Right ventricle myocardium inferior (tissue), 1 donor: Measurements from ENCODE around the gene VGF. TPM values are rescaled to one million over a fixed set of nuclear protein-coding genes. Genes with fewer than 3 reads are reported as not detected.
"Not testable (repeated sequence)": the region's sequence is repeated elsewhere in the genome, so short reads cannot be mapped to it uniquely, and the experiment has no call there.

Experiments used
- ATAC-seq: fragments of 200-7000 bp; cut with Tn5 transposase; one replicate; pipeline ENCODE4 v1.9.1; 2020; ENCODE audit warnings: mild to moderate bottlenecking, moderate library complexity
- DNase-seq: peaks from one replicate; pipeline ENCODE4 v3.0.0; 2021; ENCODE audit errors: missing footprints
- intact Hi-C: fragments of 100-400 bp; cut with DNase I; formaldehyde crosslinking; loops from one replicate; pipeline ENCODE4 v1.11.0; 2022
- total RNA-seq: library from RNA; stranded (reverse); fragmentation: NEBNext Ultra II Directional; extraction: Animal tissue kit (Norgen Biotek cat#: 25700); gene quantifications from one replicate; pipeline ENCODE4 v1.2.1, GENCODE V29; 2021
- donor health status: DM: no; HTN: yes; CAD: no; lungs with severe emphysema.

Gene VGF
- total RNA-seq, 1 donor from 2014 or later: not detected

DNA sequence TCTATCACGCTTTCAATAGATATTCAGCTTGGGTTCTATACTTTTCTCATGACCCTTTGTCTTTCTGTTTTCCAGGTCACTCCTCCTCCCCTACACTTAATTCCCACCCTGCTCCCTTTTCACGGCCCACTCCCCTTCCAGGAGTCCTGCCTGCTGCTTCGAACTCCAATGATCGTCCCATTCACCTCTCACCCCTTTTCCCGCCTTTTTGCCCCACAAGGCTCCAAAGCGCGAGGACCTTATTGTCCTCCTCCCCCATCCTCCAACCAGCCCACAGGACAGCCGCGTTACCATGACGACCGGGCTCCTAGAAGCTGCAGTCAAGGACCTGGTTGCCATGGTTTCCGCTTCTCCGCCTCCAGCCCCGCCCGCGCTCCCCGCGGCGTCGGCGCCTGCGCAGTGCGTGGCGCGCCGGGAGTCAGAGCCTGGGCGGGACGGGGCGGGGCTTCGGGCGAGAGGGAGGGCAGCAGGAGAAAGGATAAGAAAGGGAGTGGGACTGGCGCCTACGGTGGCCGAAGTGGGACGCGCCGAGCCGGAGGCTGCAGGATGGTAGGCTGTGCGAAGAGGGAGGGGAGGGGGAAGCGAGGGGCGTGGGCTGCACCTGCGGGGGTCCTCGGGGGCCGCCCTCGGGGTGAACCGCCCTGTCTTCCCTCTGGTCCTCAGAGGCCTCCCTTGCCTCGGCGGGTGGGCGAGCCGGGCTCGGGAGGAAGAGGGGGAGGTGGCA is 11.2 kb downstream of the VGF start, which contains the start of gene AP1S1:
Gene AP1S1, plus strand, starts transcription at position 508 of the 724 bp plus-strand sequence. Its CDS starts 39 bp downstream, at position 547.
- ATAC-seq (peak; percentile 97), DNase-seq (peak; percentile 94)
- intact Hi-C loops: no loop called here

DNA sequence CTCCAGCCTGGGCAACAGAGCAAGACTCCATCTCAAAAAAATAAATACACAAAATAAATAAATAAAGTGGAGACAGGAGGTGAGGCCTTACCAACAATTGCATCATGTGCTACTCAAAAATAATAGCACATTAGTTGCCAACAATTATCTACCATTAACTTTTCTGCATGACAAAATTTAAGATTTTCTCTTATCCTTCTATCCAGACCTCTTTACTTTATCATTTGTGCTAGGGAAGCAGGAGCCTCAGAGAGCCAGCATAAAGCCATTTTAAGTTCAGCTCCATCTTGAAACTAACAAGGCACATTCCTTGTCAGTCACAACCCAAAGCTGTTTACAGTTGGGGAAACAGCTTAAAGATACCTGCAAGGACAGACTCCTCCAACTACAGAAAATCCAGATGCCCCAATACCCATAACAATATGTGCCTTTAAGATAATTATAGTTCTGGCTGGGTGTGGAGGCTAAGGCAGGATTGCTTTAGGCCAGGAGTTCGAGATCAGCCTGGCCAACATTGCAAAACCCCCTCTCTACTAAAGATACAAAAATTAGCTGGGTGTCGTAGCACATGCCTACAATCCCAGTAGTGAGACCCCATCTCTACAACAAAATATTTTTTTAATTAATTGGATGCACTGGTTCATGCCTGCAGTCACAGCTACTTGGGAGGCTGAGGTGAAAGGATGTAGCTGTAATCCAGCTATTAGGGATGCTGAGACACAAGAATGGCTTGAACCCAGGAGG is 13.3 kb downstream of the VGF start:
- ATAC-seq (no peak), DNase-seq (no peak)
- intact Hi-C loops: no loop called here

DNA sequence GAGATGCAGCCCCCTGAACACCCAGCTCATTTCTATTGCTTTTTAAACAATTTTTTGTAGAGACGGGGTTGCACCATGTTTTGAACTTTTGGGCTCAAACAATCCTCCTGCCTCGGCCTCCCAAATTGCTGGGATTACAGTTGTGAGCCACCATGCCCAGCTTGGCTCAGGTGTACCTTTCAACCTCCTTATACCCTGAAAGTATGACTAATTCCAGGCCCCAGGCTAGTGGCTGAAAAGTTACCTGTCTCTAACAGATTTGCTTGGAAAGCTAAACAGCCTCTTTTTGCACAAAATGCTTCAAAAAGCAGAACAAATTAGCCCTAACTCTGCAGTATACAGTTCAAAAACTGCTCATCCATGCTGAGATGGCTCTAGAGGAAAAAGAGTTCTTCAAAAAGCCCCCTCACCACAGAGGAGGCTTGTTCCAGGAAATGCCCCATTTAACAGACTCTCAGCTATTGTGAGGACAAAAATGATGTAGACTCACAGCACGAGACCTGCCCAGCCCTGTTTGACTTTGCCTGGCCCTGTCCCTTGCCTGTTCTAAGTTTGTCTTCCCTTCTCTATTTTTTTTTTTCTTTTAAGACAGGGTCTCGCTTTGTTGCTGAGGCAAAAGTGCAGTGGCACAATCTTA is 24.5 kb downstream of the VGF start:
- no peak for ATAC-seq
- no peak for DNase-seq
- intact Hi-C loops: no loop called here

DNA sequence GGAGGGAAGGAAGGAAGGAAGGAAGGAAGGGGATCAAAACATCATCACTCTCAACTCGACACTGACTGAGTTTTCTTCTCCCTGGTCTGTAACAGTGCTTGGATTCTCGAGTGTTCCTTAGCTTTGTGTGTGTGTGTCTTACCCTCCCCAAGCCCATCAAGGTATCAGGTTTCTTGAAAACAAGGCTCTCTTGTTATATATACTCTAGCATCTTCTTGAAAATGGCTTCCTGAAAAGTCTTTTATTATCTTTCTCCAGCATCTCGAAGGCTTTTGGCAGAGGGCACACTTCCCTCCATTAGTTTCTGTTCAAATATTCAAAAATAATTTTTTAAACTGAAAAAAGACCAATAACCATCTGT is 25.1 kb downstream of the VGF start:
- intact Hi-C loops: no loop called here
- no peak for DNase-seq
- no peak for ATAC-seq

DNA sequence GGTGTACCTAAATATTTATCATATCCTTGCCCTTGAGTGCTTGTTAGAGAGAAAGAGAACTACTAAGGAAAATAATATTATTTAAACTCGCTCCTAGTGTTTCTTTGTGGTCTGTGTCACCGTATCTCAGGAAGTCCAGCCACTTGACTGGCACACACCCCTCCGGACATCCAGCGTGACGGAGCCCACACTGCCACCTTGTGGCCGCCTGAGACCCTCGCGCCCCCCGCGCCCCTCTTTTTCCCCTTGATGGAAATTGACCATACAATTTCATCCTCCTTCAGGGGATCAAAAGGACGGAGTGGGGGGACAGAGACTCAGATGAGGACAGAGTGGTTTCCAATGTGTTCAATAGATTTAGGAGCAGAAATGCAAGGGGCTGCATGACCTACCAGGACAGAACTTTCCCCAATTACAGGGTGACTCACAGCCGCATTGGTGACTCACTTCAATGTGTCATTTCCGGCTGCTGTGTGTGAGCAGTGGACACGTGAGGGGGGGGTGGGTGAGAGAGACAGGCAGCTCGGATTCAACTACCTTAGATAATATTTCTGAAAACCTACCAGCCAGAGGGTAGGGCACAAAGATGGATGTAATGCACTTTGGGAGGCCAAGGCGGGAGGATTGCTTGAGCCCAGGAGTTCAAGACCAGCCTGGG is 27.0 kb downstream of the VGF start:
- intact Hi-C loops: loop anchor here (1.0 kb wide), 1 partner anchor 43 kb away; no protein-coding TSS in a partner anchor
- ATAC-seq (peak; percentile 83), DNase-seq (no peak)

DNA sequence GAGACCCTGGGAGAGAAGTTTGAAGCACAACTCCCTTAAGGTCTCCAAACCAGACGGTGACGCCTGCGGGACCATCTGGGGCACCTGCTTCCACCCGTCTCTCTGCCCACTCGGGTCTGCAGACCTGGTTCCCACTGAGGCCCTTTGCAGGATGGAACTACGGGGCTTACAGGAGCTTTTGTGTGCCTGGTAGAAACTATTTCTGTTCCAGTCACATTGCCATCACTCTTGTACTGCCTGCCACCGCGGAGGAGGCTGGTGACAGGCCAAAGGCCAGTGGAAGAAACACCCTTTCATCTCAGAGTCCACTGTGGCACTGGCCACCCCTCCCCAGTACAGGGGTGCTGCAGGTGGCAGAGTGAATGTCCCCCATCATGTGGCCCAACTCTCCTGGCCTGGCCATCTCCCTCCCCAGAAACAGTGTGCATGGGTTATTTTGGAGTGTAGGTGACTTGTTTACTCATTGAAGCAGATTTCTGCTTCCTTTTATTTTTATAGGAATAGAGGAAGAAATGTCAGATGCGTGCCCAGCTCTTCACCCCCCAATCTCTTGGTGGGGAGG is 27.6 kb downstream of the VGF start:
- DNase-seq (no peak), ATAC-seq (no peak)
- intact Hi-C loops: loop anchor here (1.0 kb wide), 1 partner anchor 42 kb away; no protein-coding TSS in a partner anchor

DNA sequence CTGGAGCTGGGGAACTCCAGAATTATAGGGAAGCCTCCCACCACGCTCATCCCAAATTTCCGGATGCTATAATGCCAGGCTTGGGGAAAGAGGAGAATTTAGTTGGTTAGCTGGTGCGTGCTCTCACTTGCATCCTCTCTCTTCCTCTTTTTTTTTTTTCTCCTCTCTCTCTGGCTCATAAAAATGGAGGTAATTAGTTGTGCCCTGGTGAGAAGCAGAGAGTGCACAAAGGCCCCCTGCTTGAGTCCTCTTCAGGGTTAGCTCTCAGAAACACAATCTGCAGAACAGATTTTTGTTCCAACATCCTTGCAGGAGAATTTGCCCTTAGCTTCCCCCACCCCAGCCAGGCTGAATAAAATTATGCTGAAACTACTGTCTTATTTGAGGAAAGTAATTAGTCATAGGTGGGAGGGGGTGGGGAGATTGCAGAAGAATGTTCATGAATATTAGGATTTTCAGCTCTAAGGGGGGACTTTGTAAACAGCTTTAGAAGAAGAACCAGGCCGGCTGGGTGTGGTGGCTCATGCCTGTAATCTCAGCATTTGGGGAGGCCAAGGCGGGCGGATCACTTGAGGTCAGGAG is 30.9 kb downstream of the VGF start:
- DNase-seq (no peak), ATAC-seq (no peak)
- intact Hi-C loops: no loop called here

DNA sequence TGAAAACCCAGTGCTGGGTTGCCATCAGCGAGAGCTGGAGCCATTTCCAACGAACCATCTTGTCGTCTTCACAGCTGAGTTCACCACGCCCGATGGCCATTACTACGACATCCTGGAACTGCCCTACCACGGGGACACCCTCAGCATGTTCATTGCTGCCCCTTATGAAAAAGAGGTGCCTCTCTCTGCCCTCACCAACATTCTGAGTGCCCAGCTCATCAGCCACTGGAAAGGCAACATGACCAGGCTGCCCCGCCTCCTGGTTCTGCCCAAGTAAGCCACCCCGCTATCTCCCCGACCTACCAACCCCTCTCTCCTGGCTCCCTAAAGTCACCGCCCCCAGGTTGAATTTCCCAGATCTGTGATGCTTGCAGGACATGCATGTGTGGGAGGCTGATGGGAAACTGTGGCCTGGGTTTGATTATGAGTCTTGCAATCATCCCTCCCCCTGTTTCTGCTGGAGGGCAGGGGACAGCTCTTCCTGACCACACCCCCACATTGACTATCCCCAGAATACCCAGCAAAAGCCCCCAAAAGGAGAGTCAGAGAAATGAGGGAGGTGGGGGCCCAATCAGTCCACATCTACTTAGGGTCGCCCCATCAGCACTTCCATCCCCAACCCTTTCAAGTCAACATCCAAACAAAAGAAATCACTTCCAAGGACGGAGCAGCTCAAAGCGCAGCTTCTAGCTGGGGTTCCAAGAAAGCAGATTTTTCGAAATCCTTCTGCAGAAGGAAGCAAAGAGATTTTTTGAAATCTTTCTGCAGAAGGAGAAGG is 31.6 kb downstream of the VGF start:
- intact Hi-C loops: no loop called here
- ATAC-seq: no peak
- DNase-seq: no peak

DNA sequence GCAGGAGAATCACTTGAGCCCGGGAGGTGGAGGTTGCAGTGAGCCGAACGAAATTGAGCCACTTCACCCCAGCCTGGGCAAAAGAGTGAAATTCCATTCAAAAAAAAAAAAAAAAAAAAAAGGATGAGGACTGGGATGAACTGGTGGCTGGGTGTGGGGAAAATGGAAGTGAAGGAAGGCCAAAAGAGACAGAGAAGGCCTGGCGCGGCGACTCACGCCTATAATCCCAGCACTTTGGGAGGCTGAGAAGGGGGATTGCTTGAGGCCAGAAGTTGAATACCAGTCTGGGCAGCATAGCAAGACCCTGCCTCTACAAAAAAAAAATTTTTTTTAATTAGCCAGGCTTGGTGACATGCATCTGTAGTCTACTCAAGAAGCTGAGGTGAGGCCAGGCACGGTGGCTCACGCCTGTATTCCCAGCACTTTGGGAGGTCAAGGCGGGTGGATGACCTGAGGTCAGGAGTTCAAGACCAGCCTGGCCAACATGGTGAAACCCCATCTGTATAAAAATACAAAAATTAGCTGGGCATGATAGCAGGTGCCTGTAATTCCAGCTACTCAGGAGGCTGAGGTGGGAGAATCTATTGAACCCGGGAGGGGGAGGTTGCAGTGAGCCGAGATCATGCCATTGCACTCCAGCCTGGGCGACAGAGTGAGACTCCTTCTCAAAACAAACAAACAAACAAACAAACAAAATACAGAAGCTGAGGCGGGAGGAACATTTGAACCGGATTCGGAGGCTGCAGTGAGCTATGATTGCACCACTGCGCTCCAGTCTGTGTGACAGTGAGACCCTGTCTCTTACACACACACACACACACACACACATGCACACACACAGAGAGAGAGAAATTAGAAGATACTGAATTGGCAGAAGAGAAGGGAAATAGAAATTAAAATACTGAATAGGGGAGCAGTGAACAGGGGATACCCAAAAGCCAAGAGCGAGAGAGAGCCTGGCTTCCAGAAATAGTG is 32.5 kb downstream of the VGF start:
- intact Hi-C loops, DNase-seq, ATAC-seq: not testable (repeated sequence)

DNA sequence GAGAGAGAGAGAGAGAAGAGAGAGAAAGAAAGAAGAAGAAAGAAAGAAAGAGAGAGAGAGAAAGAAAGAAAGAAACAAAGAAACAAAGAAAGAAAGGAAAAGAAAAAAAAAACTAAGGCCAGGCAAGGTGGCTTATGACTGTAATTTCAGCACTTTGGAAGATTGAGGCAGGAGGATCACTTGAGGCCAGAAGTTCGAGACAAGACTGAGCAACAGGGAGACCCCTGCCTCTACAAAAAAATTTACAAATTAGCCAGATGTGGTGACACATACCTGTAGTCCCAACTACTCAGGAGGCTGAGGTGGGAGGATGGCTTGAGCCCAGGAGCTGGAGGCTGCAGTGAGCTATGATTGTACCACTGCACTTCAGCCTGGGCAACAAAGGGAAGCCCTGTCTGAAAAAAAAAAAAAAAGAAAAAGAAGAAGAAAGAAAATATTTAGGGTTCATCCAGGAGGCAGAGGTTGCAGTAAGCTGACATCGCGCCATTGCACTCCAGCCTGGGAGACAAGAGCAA is 35.7 kb downstream of the VGF start:
- intact Hi-C loops: no loop called here
- DNase-seq: no peak
- ATAC-seq: no peak

DNA sequence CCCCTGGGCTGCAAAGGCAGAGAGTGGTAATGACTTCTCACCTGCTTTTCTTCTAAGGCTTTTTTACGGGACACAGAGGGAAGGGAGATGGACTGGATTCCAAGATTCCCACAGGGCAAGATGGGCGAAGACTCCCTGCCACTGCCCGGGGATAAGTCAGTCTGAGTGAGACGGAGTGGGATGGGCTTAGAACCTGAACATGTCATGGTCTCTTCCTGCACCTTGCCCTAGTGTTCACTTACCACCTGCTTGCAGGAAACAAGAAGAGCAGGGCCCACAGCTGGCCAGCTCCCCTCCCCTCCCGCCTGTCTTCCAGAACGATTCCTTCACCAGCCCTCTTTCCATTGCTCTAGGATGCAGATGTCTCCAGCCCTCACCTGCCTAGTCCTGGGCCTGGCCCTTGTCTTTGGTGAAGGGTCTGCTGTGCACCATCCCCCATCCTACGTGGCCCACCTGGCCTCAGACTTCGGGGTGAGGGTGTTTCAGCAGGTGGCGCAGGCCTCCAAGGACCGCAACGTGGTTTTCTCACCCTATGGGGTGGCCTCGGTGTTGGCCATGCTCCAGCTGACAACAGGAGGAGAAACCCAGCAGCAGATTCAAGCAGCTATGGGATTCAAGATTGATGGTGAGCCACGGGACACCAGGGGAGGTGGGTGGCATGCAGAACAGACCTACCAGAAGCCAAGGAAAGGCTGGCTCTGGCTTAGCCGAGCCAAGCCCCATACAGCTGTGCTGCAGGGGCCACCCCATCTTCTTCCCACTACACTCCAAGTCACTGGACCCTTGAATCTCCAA is 37.1 kb downstream of the VGF start:
- intact Hi-C loops: no loop called here
- ATAC-seq (no peak), DNase-seq (no peak)

DNA sequence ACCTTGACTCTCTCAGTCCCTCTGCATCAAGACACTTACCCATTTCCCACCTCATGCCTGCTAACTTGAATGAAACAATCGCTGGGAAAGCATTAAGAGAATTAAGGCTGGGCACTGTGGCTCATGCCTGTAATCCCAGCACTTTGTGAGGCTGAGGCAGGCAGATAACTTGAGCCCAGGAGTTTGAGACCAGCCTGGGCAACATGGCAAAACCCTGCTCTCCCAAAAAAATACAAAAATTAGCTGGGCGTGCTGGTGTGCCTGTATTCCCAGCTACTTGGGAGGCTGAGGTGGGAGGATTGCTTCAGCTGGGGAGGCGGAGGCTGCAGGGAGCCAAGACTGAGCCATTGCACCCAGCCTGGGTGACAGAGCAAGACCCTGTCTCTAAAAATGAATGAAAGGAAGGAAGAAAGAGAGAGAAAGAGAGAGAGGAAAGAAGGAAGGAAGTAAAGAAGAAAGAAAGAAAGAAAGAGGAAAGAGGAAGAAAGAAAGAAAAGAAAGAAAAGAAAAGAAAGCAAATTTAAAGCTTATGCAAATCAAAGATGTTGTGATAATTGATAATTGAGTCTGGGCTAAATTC is 37.8 kb downstream of the VGF start:
- DNase-seq (no peak), ATAC-seq (no peak)
- intact Hi-C loops: no loop called here

DNA sequence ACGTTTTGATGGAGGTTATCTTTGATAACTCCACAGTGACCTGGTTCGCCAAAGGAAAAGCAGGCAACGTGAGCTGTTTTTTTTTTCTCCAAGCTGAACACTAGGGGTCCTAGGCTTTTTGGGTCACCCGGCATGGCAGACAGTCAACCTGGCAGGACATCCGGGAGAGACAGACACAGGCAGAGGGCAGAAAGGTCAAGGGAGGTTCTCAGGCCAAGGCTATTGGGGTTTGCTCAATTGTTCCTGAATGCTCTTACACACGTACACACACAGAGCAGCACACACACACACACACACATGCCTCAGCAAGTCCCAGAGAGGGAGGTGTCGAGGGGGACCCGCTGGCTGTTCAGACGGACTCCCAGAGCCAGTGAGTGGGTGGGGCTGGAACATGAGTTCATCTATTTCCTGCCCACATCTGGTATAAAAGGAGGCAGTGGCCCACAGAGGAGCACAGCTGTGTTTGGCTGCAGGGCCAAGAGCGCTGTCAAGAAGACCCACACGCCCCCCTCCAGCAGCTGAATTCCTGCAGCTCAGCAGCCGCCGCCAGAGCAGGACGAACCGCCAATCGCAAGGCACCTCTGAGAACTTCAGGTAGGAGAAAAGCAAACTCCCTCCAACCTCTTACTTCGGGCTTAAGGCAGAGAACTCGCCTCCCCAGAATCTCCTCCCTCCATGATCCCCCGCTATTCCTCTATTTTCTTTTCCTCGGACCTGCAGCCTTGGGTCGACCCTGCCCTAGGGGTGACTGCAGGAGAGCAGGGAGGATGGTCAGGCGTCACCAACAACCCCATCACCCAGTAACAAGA is 38.5 kb downstream of the VGF start, which contains the start of gene SERPINE1:
Gene SERPINE1, plus strand, starts transcription at position 454 of the 809 bp plus-strand sequence. CDS start 1,290 bp downstream, outside the sequence.
- intact Hi-C loops: no loop called here
- ATAC-seq: peak; percentile 93
- DNase-seq: peak; percentile 89

DNA sequence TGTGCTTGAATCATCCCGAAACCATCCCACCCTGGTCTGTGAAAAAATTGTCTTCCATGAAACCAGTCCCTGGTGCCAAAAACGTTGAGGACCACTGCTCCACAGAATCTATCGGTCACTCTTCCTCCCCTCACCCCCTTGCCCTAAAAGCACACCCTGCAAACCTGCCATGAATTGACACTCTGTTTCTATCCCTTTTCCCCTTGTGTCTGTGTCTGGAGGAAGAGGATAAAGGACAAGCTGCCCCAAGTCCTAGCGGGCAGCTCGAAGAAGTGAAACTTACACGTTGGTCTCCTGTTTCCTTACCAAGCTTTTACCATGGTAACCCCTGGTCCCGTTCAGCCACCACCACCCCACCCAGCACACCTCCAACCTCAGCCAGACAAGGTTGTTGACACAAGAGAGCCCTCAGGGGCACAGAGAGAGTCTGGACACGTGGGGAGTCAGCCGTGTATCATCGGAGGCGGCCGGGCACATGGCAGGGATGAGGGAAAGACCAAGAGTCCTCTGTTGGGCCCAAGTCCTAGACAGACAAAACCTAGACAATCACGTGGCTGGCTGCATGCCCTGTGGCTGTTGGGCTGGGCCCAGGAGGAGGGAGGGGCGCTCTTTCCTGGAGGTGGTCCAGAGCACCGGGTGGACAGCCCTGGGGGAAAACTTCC is 39.2 kb downstream of the VGF start:
- DNase-seq (no peak), ATAC-seq (peak; percentile 44)
- intact Hi-C loops: no loop called here
